ENCODE results near the gene ZFPM1.
"Not testable (repeated sequence)": the region's sequence is repeated elsewhere in the genome, so short reads cannot be mapped to it uniquely, and the experiment has no call there.

Gene ZFPM1

GRCh38 chr16:88453217-88453531 lies at the start of gene ZFPM1:
ZFPM1 (plus strand) TSS chr16:88453280; CDS start chr16:88453639, 359 bp downstream.
- no peak for DNase-seq

DNA sequence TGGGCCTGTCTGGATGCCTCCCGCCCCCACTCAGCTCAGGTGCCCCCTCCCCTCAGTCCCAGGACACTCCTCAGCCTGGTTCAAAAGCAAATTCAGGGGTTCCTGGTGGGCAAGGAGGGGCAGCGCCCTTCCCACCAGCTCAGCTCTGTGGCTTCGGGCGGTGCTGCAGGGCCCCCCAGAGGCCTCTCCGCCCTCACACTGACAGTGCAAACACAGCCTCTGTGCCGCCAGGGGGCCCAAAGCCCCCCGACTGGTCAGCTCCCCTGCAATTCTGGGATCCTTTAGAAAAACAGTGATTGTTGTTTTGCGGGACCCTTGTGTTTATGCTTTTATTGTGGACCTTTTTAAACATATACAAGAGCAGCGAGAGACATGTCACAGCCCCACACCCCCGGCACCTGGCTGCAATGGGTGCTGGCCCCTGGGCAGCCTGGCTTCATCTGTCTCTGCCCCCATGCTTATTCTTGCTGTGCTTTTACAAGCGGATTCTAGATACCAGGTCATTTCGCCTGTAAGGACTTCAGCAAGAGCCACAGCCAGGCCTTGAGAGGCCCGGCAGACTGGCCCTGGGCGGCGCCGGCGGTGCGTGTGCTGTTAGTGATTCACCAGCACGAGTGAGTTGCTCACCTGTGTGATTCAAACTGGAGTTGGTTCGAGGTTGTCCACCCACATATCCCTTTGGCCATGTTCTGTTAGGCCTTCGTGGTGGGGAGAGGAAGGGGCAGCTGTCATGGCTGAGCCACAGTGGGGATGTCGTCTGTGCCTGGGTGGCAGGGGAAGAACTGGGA lies 49.1 kb upstream of the ZFPM1 start:
- no peak for DNase-seq

DNA sequence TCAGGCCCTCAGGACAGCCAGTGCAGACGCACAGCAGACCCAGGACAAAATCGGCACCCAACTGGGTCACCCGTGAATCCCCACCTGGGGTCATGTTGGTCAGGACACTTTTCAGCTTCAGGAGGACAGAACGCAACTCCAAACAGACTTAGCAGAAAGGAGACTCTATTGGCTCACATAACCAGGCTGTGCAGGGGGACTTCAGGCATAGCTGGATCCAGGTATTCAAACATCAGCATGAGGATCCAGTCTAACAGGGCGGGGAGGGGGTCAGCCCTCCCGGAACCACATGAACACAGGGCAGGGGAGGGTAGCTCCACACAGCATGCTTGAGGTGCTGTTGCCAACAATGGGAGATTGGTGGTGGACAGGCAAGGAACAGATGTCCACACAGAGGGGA lies 48.3 kb upstream of the ZFPM1 start:
- no peak for DNase-seq

- DNase-seq, result no peak
These were observed 47.6 kb upstream of the ZFPM1 start for GRCh38 chr16:88405216-88406060.

- no peak for DNase-seq
These were observed 46.7 kb upstream of the ZFPM1 start for GRCh38 chr16:88406096-88407041.

DNA sequence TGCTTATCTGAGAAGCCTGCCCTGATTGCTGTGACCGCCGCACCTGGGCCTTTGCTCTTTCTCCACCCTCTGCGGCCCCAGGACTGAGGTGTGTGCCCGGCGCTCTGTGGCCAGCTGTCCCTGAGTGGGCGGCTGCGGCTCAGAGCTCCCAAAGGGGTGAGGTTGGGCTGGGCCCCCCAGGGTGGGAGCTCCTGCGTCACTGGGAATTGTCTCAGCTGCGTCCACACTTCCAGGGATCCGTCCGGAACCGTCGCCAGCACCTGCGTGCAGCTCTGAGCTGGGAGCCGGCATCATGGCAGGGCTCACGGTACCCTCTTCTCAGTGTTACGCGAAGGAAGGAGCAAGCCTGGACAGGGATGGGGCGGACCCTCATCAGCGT lies 46.0 kb upstream of the ZFPM1 start:
- no peak for DNase-seq

GRCh38 chr16:88407807-88408206 lies 45.3 kb upstream of the ZFPM1 start:
- peak; percentile 50 for DNase-seq

DNA sequence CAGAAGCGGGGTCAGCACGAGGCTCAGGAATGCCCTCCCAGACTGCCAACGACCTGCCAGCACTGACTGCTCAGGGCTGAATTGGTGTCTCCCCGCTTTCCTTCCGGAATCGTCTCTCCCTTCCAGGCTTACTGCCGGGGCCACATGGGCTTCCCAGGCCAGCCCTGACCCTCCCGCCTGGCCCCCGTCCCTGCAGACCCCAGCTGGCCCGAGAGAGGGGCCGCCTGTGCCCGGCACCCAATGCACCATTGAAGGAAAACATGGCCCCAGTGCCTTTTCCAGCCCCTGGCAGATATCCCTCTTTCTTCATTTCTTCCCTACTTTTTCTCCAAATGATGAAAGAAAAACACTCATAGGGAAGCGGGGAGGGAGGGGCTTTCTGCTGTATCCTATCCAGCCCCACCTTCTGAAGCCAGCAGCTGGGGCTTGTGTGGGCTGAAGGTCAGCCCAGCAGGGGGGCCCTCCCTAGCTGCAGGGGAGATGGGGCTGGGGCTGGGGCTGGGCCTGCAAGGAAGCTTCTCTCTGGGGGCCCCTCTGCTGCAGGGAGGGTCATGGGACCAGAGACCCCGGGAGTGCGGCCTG lies 44.4 kb upstream of the ZFPM1 start:
- DNase-seq, result no peak

GRCh38 chr16:88409296-88410065 lies 43.6 kb upstream of the ZFPM1 start:
- no peak for DNase-seq

GRCh38 chr16:88410297-88410968 lies 42.6 kb upstream of the ZFPM1 start:
- DNase-seq, result not testable (repeated sequence)

DNA sequence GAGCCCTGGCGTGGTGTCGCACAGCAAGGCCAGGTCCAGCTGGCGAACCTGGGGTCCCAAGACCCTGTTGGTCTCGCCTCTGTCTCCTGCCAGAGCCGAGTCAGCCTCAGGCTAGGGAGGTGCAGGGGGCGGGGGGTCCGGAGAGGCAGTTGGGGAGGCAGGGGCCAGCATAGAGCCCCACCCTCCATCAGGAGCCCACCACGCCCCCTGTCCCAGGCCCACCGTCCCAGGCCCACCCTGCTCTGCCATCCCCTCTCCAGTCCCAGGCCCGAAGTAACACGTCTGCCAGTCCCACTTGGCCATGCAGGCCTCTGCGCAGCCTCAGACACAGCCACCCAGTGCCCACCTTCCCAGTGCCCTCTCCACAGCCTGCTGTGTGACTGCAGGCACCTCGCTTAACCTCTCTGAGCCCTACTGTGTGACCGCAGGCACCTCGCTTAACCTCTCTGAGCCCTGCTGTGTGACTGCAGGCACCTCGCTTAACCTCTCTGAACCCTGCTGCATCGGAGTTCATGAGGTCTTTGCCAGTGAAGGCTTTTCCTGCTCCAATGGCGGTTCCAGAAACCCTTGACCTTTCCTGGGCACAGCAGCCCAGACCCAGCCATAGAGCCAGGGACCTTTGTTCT lies 41.0 kb upstream of the ZFPM1 start:
- no peak for DNase-seq

GRCh38 chr16:88412766-88413165 lies 40.3 kb upstream of the ZFPM1 start:
- no peak for DNase-seq

DNA sequence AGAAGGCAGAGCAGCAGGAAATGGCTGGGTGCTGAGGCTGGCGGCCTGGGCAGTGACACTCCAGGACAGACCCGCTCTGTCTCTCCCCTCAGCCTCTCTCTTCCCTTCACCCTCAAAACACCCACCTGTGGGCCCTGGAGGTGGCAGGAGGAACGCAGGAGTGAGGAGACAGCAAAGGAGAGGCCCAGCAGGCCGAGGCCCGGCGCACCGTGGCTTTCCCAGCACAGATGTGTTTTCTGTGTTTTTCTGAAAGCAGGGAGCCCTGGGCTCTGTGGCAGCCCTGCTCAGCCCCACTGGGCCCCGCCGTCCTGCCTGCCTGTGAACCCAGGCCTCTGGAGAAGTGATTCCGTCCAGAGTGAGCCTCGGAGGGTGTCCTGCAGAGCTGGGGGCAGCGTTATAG lies 39.8 kb upstream of the ZFPM1 start:
- no peak for DNase-seq

DNA sequence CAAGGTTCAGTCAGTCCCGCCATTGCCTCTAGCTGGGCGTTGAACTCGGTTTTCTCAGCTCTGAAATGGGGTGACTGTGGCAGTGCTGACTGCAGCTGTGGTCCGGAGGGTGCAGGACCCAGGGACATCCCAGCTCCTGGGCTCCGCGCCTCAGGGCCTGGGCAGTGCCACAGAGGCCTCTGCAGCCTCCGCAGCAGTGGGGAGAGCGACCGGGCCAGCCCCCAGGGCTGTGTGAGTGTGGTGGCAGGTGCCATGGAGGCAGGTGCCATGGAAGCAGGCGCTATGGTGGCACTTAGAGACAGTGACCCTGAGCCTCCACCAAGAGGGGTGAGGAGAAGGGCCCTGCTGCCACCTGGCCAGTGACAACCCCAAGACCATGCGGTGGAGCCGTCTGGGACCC lies 39.4 kb upstream of the ZFPM1 start:
- DNase-seq, result no peak

DNA sequence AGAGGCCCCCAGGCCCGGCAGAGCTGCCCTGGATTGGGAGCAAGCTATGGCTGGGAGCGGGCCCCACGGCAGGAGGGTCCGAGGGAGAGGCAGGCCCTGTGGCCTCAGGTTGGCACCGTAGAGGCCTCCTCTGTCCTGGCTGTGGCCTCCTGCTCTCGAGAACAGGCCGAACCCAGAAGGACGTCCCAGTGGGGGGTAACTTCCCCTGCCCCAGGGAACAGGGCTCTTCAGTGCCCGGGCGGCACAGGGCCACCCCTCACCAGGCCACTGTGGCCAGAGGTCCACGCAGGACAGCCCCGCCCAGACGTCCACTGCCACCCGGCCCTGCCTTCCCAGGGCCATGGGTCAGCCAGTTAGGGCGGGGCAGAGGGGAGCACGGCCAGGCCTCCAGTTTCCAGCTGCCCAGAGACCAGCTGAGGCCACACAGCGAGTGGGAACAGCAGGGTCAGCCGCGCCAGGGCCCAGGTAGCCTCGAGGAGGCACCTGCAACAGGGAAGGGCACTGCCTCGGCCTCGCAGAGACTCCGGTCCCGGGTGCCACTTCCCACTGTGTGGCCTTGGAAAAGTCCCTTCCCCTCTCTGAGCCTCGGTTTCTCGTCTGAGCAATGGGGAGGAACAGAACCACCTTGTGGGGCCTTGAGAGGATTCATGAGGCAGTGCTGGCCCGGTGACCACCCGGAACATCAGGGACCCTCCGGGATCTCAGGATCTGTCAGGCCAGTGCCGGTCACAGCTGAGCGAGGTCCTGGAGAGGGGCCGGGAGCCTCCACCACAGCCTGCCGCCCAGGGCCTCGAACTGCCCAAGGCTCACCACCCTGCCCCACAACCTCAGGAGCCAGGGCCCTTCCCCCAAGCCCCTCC lies 38.3 kb upstream of the ZFPM1 start:
- no peak for DNase-seq

- DNase-seq, result no peak
These were observed 37.7 kb upstream of the ZFPM1 start for GRCh38 chr16:88415381-88415705.

GRCh38 chr16:88415713-88416323 lies 37.3 kb upstream of the ZFPM1 start:
- DNase-seq, result no peak

DNA sequence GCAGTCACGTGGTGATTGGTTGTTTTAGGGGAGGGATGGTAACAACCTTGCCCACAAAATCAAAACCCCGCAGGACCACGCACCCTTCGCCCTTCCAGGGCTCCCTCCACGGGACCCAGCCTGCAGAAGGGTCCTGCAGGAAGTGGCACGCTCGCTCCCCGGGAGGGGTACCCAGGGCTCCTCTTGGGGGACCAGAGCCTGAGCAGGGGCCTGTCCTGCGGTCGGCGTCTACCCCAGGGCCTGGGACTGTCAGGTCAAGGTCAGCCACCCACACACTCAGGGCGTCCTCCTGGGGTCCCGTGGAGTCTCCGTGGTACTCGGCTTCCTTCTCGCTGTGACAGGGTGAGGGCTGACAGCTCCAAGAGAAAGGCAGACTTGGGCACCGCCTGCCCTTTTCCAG lies 36.4 kb upstream of the ZFPM1 start:
- no peak for DNase-seq

- DNase-seq, result no peak
These were observed 35.2 kb upstream of the ZFPM1 start for GRCh38 chr16:88417684-88418476.
